MM.1S (cell line): ENCODE data around the gene KRTAP9-8.
"Not testable (repeated sequence)": the region's sequence is repeated elsewhere in the genome, so short reads cannot be mapped to it uniquely, and the experiment has no call there.

ENCODE experiments used
- DNase-seq: peaks from one replicate; pipeline ENCODE4 v3.0.0-alpha.2; 2015
- H2AFZ ChIP-seq: fragments of 300-600 bp; sonication (generic); 2 replicates; pipeline ENCODE4 v1.6.0; 2016; ENCODE audit warnings: antibody characterized with exemption, low read length
- H3F3A ChIP-seq: fragments of 300-600 bp; sonication (generic); 2 replicates; pipeline ENCODE4 v1.6.1; 2016; ENCODE audit warnings: mild to moderate bottlenecking, antibody characterized with exemption, low read length, moderate library complexity, mixed read lengths; ENCODE audit not compliant: insufficient read depth
- H3K27ac ChIP-seq: fragments of 300-600 bp; sonication (generic); 2 replicates; pipeline ENCODE4 v1.5.1; 2016; ENCODE audit warnings: mild to moderate bottlenecking, low read length
- H3K27me3 ChIP-seq: fragments of 300-600 bp; sonication (generic); replicated peaks from 2 replicates; pipeline ENCODE4 v1.6.0; 2016; ENCODE audit warnings: low read length; ENCODE audit not compliant: insufficient read depth
- H3K36me3 ChIP-seq: fragments of 300-600 bp; sonication (generic); replicated peaks from 2 replicates; pipeline ENCODE4 v1.6.1; 2016; ENCODE audit warnings: mild to moderate bottlenecking, low read length, mixed read lengths; ENCODE audit not compliant: insufficient read depth
- H3K4me1 ChIP-seq: fragments of 300-600 bp; sonication (generic); 2 replicates; pipeline ENCODE4 v1.6.1; 2016; ENCODE audit warnings: low read length, mixed read lengths
- H3K4me2 ChIP-seq: fragments of 300-600 bp; sonication (generic); 2 replicates; pipeline ENCODE4 v1.6.0; 2016; ENCODE audit warnings: low read depth, low read length
- H3K4me3 ChIP-seq: fragments of 300-600 bp; sonication (generic); 2 replicates; pipeline ENCODE4 v1.5.1; 2016; ENCODE audit warnings: low read length, mixed read lengths
- H3K79me2 ChIP-seq: fragments of 300-600 bp; sonication (generic); 2 replicates; pipeline ENCODE4 v1.6.1; 2016; ENCODE audit warnings: mixed run types, low read length, mixed read lengths
- H3K9ac ChIP-seq: fragments of 300-600 bp; sonication (generic); 2 replicates; pipeline ENCODE4 v1.6.1; 2016; ENCODE audit warnings: low read length, mixed read lengths
- H3K9me2 ChIP-seq: fragments of 300-600 bp; sonication (generic); replicated peaks from 2 replicates; pipeline ENCODE4 v1.6.1; 2016; ENCODE audit warnings: mild to moderate bottlenecking, low read length, mixed read lengths; ENCODE audit not compliant: insufficient read depth
- H3K9me3 ChIP-seq: fragments of 300-600 bp; sonication (generic); replicated peaks from 2 replicates; pipeline ENCODE4 v1.6.1; 2016; ENCODE audit warnings: mild to moderate bottlenecking, low read length, mixed read lengths; ENCODE audit not compliant: insufficient read depth
- H4K20me1 ChIP-seq: fragments of 300-600 bp; sonication (generic); 2 replicates; pipeline ENCODE4 v1.6.1; 2016; ENCODE audit warnings: mild to moderate bottlenecking, low read length, moderate library complexity, mixed read lengths; ENCODE audit not compliant: insufficient read depth
- CTCF ChIP-seq: fragments of 300-600 bp; sonication (generic); IDR thresholded peaks from 2 replicates; pipeline ENCODE4 v1.5.1; 2016; ENCODE audit warnings: antibody characterized with exemption, low read length, mixed read lengths
- EZH2 ChIP-seq: fragments of 300-600 bp; sonication (generic); optimal IDR thresholded peaks from 2 replicates; pipeline ENCODE3; 2017; ENCODE audit warnings: low read depth, mild to moderate bottlenecking, antibody characterized with exemption, low read length, mixed read lengths
- EZH2phosphoT487 ChIP-seq: fragments of 300-600 bp; sonication (generic); IDR thresholded peaks from 2 replicates; pipeline ENCODE4 v1.6.1; 2018; ENCODE audit warnings: antibody characterized with exemption, low read length

The KRTAP9-8 gene

GRCh38 chr17:41251261-41251660 lies 13.5 kb downstream of the KRTAP9-8 start:
- no peak for DNase-seq
- no peaks in the 10 kb centered on the region for H4K20me1 ChIP-seq
- H3K9me3 ChIP-seq = no peaks in the 10 kb centered on the region
- H3K36me3 ChIP-seq = no peaks in the 10 kb centered on the region
- H3F3A ChIP-seq = no peaks in the 10 kb centered on the region
- H3K4me3 ChIP-seq = no peak overlapping the region
- no peaks in the 10 kb centered on the region for H3K79me2 ChIP-seq
- no peak overlapping the region for H3K27ac ChIP-seq
- H3K9me2 ChIP-seq = no peaks in the 10 kb centered on the region
- no peak overlapping the region for H2AFZ ChIP-seq
- TF ChIP-seq CTCF (no peak), EZH2phosphoT487 (no peak), EZH2 (no peak)
- no peak overlapping the region for H3K4me2 ChIP-seq
- no peak overlapping the region for H3K9ac ChIP-seq
- no peaks in the 10 kb centered on the region for H3K4me1 ChIP-seq
- H3K27me3 ChIP-seq = no peaks in the 10 kb centered on the region

DNA sequence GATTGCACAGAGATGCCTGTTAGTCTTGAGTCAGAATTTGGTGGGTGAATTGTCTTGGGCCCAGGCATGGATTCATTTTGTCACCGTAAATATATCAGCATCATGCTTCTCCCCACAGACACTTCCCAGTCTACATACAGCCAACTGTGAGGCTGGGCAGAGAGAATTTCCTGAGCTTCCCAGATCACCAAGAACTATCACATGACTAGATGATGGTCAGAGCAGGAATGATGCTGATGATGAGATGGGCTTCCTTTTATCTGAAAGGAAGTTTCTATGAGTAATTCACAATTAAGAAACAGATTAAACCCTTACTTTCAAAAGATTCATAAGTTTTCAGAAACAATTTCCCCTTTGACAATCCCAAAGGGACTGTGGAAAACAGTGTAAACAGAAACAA lies 17.1 kb downstream of the KRTAP9-8 start:
- H3K4me1 ChIP-seq = no peaks in the 10 kb centered on the region
- no peak for DNase-seq
- TF ChIP-seq EZH2phosphoT487 (no peak), CTCF (no peak), EZH2 (no peak)
- no peaks in the 10 kb centered on the region for H3K9me3 ChIP-seq
- H2AFZ ChIP-seq = no peak overlapping the region
- no peak overlapping the region for H3K9ac ChIP-seq
- H3F3A ChIP-seq = no peaks in the 10 kb centered on the region
- H3K36me3 ChIP-seq = no peaks in the 10 kb centered on the region
- H3K4me3 ChIP-seq = no peak overlapping the region
- H3K9me2 ChIP-seq = no peaks in the 10 kb centered on the region
- H4K20me1 ChIP-seq = no peaks in the 10 kb centered on the region
- no peaks in the 10 kb centered on the region for H3K27me3 ChIP-seq
- no peaks in the 10 kb centered on the region for H3K79me2 ChIP-seq
- H3K27ac ChIP-seq = no peak overlapping the region
- H3K4me2 ChIP-seq = no peak overlapping the region

DNA sequence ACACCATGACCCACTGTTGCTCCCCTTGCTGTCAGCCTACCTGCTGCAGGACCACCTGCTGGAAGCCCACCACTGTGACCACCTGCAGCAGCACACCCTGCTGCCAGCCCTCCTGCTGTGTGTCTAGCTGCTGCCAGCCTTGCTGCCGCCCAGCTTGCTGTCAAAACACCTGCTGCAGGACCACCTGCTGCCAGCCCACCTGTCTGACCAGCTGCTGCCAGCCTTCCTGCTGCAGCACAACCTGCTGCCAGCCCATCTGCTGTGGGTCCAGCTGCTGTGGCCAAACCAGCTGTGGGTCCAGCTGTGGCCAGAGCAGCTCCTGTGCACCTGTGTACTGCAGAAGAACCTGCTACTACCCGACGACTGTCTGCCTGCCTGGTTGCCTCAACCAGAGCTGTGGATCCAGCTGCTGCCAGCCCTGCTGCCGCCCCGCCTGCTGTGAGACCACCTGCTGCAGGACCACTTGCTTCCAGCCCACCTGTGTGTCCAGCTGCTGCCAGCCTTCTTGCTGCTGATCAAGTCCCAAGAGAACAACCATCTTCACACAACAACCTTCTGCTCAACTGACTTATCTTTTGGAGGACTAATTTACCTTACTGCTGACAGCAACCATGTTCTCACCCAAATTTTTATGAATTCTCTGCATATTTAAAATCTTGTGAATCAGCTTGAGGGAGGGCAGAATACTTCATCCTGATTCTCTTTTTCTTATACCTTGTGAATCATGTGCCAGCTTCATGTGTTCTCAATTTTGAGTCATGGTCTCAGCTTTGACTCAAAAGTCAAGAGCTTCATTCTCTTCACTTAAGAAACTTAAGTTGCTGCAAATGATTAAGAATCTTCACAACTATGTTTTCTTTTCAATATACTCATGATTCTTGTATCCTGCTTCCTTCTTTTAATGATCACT lies 17.8 kb downstream of the KRTAP9-8 start, which contains the start of gene KRTAP9-9:
Gene KRTAP9-9 (plus strand): TSS at position 4 of the 910 bp plus-strand sequence.
- not testable (repeated sequence) for H3K79me2 ChIP-seq, H3K4me3 ChIP-seq, H2AFZ ChIP-seq, H3K4me2 ChIP-seq, H3K9me3 ChIP-seq, H3K9ac ChIP-seq, H3K27me3 ChIP-seq, DNase-seq, H3K9me2 ChIP-seq, H3K4me1 ChIP-seq, H3F3A ChIP-seq, H4K20me1 ChIP-seq, H3K36me3 ChIP-seq, H3K27ac ChIP-seq

- H3K79me2 ChIP-seq = no peaks in the 10 kb centered on the region
- TF ChIP-seq CTCF (no peak), EZH2phosphoT487 (no peak), EZH2 (no peak)
- H3K4me1 ChIP-seq = no peaks in the 10 kb centered on the region
- no peak overlapping the region for H3K9ac ChIP-seq
- H3K27me3 ChIP-seq = no peaks in the 10 kb centered on the region
- no peaks in the 10 kb centered on the region for H3K9me2 ChIP-seq
- no peak for DNase-seq
- no peak overlapping the region for H2AFZ ChIP-seq
- H3K27ac ChIP-seq = no peak overlapping the region
- no peak overlapping the region for H3K4me3 ChIP-seq
- no peak overlapping the region for H3K4me2 ChIP-seq
- H3K36me3 ChIP-seq = no peaks in the 10 kb centered on the region
- no peaks in the 10 kb centered on the region for H3K9me3 ChIP-seq
- H3F3A ChIP-seq = no peaks in the 10 kb centered on the region
- no peaks in the 10 kb centered on the region for H4K20me1 ChIP-seq
Measured at GRCh38 chr17:41256291-41256685, 18.5 kb downstream of the KRTAP9-8 start.
